ENCODE data around the gene TRAF2. TPM values are rescaled to one million over a fixed set of nuclear protein-coding genes. Genes with fewer than 3 reads are reported as not detected.

The TRAF2 gene
- total and polyA plus RNA-seq, 2 donors (not counting 3 experiments of a cell fraction or from before 2014, with no cell fraction given), result 10.9 to 23.1 TPM

DNA sequence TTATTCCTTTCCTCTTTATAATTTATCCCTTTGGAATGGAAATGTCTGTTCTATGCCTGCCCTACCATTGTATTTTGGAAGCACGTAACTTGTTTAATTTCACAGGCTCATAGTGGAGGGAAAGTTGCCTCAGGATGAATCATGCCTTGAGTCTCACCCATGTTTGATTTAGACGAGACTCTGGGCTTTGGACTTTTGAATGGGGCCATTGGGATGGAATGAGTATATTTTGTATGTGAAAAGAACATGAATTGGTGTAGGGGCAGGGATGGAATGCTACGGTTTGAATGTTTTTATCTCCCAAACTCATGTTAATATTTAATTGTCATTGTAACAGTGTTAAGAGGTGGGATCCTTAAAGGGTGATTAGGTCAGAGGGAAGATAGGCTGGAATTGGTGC is 48.0 kb downstream of the TRAF2 start:
- Histone ChIP-seq H2AFZ (ENCODE audit: low read depth, low read length) (no peak overlapping the region), H3K9me3 (replicated peaks; ENCODE audit: control insufficient read depth, insufficient read depth, low read length) (no peaks in the 10 kb centered on the region), H3K9ac (replicated peaks; ENCODE audit: extremely low read depth, insufficient read depth, low read length) (no peak overlapping the region), H4K20me1 (replicated peaks; ENCODE audit: control insufficient read depth, extremely low read depth, insufficient read depth, low read length) (no peaks in the 10 kb centered on the region), H3K4me3 (replicated peaks in 1 of 3; ENCODE audit: insufficient read depth in 1 of 3, low read depth in 1 of 3, low read length in 3 of 3) (no peak overlapping the region), H3K36me3 (ENCODE audit: control insufficient read depth in 2 of 2, extremely low read depth in 1 of 2, insufficient read depth in 2 of 2, low read length in 2 of 2) (peaks cover 0 to 3% of the 10 kb centered on the region in 2 experiments), H3K79me2 (ENCODE audit: control insufficient read depth, insufficient read depth, low read length) (no peaks in the 10 kb centered on the region), H3K4me1 (ENCODE audit: control insufficient read depth, extremely low read depth, insufficient read depth, low read length) (peaks cover 3% of the 10 kb centered on the region), H3K9me1 (replicated peaks; ENCODE audit: control insufficient read depth, extremely low read depth, insufficient read depth, low read length) (no peaks in the 10 kb centered on the region), H3K4me2 (ENCODE audit: insufficient read depth, low read length) (no peak overlapping the region), H3K27ac (ENCODE audit: insufficient read depth, low read depth, low read length) (no peak overlapping the region), H3K27me3 (ENCODE audit: control insufficient read depth in 2 of 2, insufficient read depth in 2 of 2, low read length in 2 of 2) (no peaks in the 10 kb centered on the region)
- DNase-seq (ENCODE audit: low read depth, low spot score) (no peak), FAIRE-seq (no peak)
- intact Hi-C loops (cut with micrococcal nuclease) (no loop called here), dilution Hi-C loops (cut with MboI; ENCODE audit: extremely low pct_ligation_motif_present, low sequenced_read_pairs) (loop anchor here (25.0 kb wide), 1 partner anchor 122 kb away; the partner anchor contains the start of gene RABL6)
- no peak for TF ChIP-seq POLR2A (IDR thresholded peaks at IDR 0.05; ENCODE audit: low read depth, low read length)
- TF ChIP-seq, protein P1, sequence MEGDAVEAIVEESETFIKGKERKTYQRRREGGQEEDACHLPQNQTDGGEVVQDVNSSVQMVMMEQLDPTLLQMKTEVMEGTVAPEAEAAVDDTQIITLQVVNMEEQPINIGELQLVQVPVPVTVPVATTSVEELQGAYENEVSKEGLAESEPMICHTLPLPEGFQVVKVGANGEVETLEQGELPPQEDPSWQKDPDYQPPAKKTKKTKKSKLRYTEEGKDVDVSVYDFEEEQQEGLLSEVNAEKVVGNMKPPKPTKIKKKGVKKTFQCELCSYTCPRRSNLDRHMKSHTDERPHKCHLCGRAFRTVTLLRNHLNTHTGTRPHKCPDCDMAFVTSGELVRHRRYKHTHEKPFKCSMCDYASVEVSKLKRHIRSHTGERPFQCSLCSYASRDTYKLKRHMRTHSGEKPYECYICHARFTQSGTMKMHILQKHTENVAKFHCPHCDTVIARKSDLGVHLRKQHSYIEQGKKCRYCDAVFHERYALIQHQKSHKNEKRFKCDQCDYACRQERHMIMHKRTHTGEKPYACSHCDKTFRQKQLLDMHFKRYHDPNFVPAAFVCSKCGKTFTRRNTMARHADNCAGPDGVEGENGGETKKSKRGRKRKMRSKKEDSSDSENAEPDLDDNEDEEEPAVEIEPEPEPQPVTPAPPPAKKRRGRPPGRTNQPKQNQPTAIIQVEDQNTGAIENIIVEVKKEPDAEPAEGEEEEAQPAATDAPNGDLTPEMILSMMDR (IDR thresholded peaks at IDR 0.05; ENCODE audit: extremely low read depth in 1 of 2, insufficient read depth in 1 of 2, low read depth in 1 of 2, low read length in 2 of 2), result no peak
- no peak for TF ChIP-seq FOS (IDR thresholded peaks at IDR 0.05; ENCODE audit: borderline replicate concordance, insufficient read depth, low read length)
- TF ChIP-seq, protein P2, sequence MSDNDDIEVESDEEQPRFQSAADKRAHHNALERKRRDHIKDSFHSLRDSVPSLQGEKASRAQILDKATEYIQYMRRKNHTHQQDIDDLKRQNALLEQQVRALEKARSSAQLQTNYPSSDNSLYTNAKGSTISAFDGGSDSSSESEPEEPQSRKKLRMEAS (IDR thresholded peaks at IDR 0.05; ENCODE audit: insufficient read depth, insufficient read length), result no peak
- TF ChIP-seq POLR2AphosphoS5 (IDR thresholded peaks at IDR 0.05; ENCODE audit: insufficient read depth, low read depth, low read length), result no peak
- no peak for TF ChIP-seq JUN (IDR thresholded peaks at IDR 0.05; ENCODE audit: borderline replicate concordance, insufficient read depth, insufficient read length, low read depth)
- no peak for TF ChIP-seq EZH2 (IDR thresholded peaks at IDR 0.05; ENCODE audit: borderline replicate concordance, low read depth, low read length, severe bottlenecking)
- no peak for TF ChIP-seq GATA2 (IDR thresholded peaks at IDR 0.05; ENCODE audit: insufficient read depth, insufficient read length, low read depth, low read length)
- no peak for TF ChIP-seq MYC (IDR thresholded peaks at IDR 0.05; ENCODE audit: low read depth, low read length)
- CTCF ChIA-PET, result no interaction called here
- BruUV-seq (replicated peaks), result no TSS peak
- POLR2A ChIA-PET, result no interaction called here
